Ovary (tissue), 3 donors: ENCODE measurements around the gene PNMA1.

Experiments
- CTCF ChIP-seq, 3 donors: fragments of 450-650 bp in 2 of 3; fragments of 200-600 bp in 1 of 3; IDR thresholded peaks; one replicate each; pipeline versions ENCODE4 v1.5.1 to v1.8.0; 2016 to 2022; ENCODE audit warnings: antibody characterized with exemption in 3 of 3, mild to moderate bottlenecking in 1 of 3
- POLR2A ChIP-seq: fragments of 450-650 bp; IDR thresholded peaks from one replicate; pipeline ENCODE4 v1.6.1; 2017; ENCODE audit warnings: antibody characterized with exemption, mild to moderate bottlenecking, moderate library complexity
- donor health status: DM: no; HTN: no; CAD: no.

GRCh38 chr14:73742520-73743238, 28.5 kb upstream of the PNMA1 start:
- no peak for TF ChIP-seq CTCF (IDR thresholded peaks at IDR 0.05)
- TF ChIP-seq POLR2A, result no peak
